Neuronal stem cell (in vitro differentiated cells): Measurements from ENCODE around the gene CASP7.

Source experiments
- DNase-seq: peaks from one replicate; pipeline ENCODE4 v3.0.0-alpha.2; 2013; ENCODE audit warnings: low spot score
- H2AFZ ChIP-seq: one replicate; pipeline ENCODE4 v1.6.1; 2013; ENCODE audit warnings: mild to moderate bottlenecking, low read length, inconsistent platforms
- H2AK5ac ChIP-seq: 2 replicates; pipeline ENCODE4 v1.6.1; 2013; ENCODE audit warnings: low read depth, mild to moderate bottlenecking, inconsistent platforms, low read length, moderate library complexity, mixed read lengths
- H2BK120ac ChIP-seq: 2 replicates; pipeline ENCODE4 v1.6.1; 2013; ENCODE audit warnings: low read depth, mild to moderate bottlenecking, inconsistent platforms, low read length, moderate library complexity, mixed read lengths
- H2BK12ac ChIP-seq: one replicate; pipeline ENCODE4 v1.6.1; 2013; ENCODE audit warnings: low read length, inconsistent platforms
- H2BK15ac ChIP-seq: 2 replicates; pipeline ENCODE4 v1.6.1; 2013; ENCODE audit warnings: mild to moderate bottlenecking, low read length, inconsistent platforms, mixed read lengths
- H2BK5ac ChIP-seq: one replicate; pipeline ENCODE4 v1.6.1; 2013; ENCODE audit warnings: inconsistent platforms, mild to moderate bottlenecking, low read length, moderate library complexity
- H3K14ac ChIP-seq: one replicate; pipeline ENCODE4 v1.6.1; 2013; ENCODE audit warnings: low read length, inconsistent platforms
- H3K18ac ChIP-seq: 2 replicates; pipeline ENCODE4 v1.6.1; 2013; ENCODE audit warnings: low read length, inconsistent platforms
- H3K23ac ChIP-seq: 2 replicates; pipeline ENCODE4 v1.6.1; 2013; ENCODE audit warnings: low read depth, mild to moderate bottlenecking, mixed read lengths, low read length, inconsistent platforms; ENCODE audit not compliant: poor library complexity
- H3K27ac ChIP-seq: replicated peaks from 3 replicates; pipeline ENCODE4 v1.5.1; 2013; ENCODE audit warnings: low read length, inconsistent platforms
- H3K27me3 ChIP-seq, 3 experiments: 2 replicates each; pipeline ENCODE4 v1.6.1; 2013; ENCODE audit warnings: low read length in 3 of 3, mild to moderate bottlenecking in 2 of 3, inconsistent platforms in 1 of 3, low read depth in 1 of 3, mixed read lengths in 1 of 3, moderate library complexity in 1 of 3; ENCODE audit not compliant: control insufficient read depth in 3 of 3, insufficient read depth in 3 of 3
- H3K36me3 ChIP-seq, 2 donors: replicated peaks in 1 of 2; 2 replicates each; pipeline ENCODE4 v1.6.1; 2013; ENCODE audit warnings: low read length in 2 of 2; ENCODE audit not compliant: control insufficient read depth in 2 of 2, insufficient read depth in 2 of 2
- H3K4ac ChIP-seq: 2 replicates; pipeline ENCODE4 v1.6.1; 2013; ENCODE audit warnings: inconsistent platforms, mild to moderate bottlenecking, low read length, moderate library complexity
- H3K4me1 ChIP-seq, 2 donors: 1 replicate in 1 of 2; 2 replicates in 1 of 2; pipeline ENCODE4 v1.6.1; 2013; ENCODE audit warnings: low read length in 2 of 2, low read depth in 1 of 2; ENCODE audit not compliant: control insufficient read depth in 2 of 2, insufficient read depth in 1 of 2
- H3K4me2 ChIP-seq: one replicate; pipeline ENCODE4 v1.6.1; 2013; ENCODE audit warnings: mild to moderate bottlenecking, low read length, inconsistent platforms; ENCODE audit not compliant: insufficient read depth, poor library complexity, severe bottlenecking
- H3K4me3 ChIP-seq, 2 donors: 2 replicates each; pipeline ENCODE4 v1.5.1; 2013; ENCODE audit warnings: low read length in 2 of 2, mild to moderate bottlenecking in 2 of 2, inconsistent platforms in 1 of 2, moderate library complexity in 1 of 2
- H3K79me1 ChIP-seq: one replicate; pipeline ENCODE4 v1.6.1; 2013; ENCODE audit warnings: low read depth, mild to moderate bottlenecking, inconsistent platforms, low read length, moderate library complexity
- H3K9ac ChIP-seq: one replicate; pipeline ENCODE4 v1.6.1; 2013; ENCODE audit warnings: mild to moderate bottlenecking, low read depth, low read length, inconsistent platforms; ENCODE audit not compliant: poor library complexity
- H3K9me3 ChIP-seq, 2 donors: replicated peaks in 1 of 2; 2 replicates each; pipeline versions ENCODE3 to v1.6.1; 2013; ENCODE audit warnings: low read length in 2 of 2, mild to moderate bottlenecking in 2 of 2, inconsistent platforms in 1 of 2, low read depth in 1 of 2, mixed read lengths in 1 of 2, moderate library complexity in 1 of 2; ENCODE audit not compliant: control insufficient read depth in 2 of 2, insufficient read depth in 1 of 2
- H4K8ac ChIP-seq: one replicate; pipeline ENCODE4 v1.6.1; 2013; ENCODE audit warnings: low read depth, mild to moderate bottlenecking, inconsistent platforms, low read length, moderate library complexity
- H4K91ac ChIP-seq: one replicate; pipeline ENCODE4 v1.6.1; 2013; ENCODE audit warnings: low read length, low read depth, mild to moderate bottlenecking, inconsistent platforms; ENCODE audit not compliant: poor library complexity
- WGBS, 2 donors: extraction: QIAGEN DNeasy Blood & Tissue Kit; methylation state at CpG; one replicate each; pipeline ENCODE4 v1.1.7; 2013; ENCODE audit warnings: missing lambda C conversion rate in 2 of 2, mixed read lengths in 1 of 2; ENCODE audit not compliant: insufficient read length in 2 of 2, insufficient replicate concordance in 1 of 2; ENCODE audit errors: extremely low coverage in 2 of 2; 5-methylcytosine and 5-hydroxymethylcytosine counted together

CASP7 gene

GRCh38 chr10:113692271-113692670 lies 12.6 kb downstream of the CASP7 start:
- H3K4me1 ChIP-seq = no peaks in the 10 kb centered on the region
- no peak overlapping the region for H2BK120ac ChIP-seq
- H2BK15ac ChIP-seq = no peak overlapping the region
- H3K4ac ChIP-seq = no peak overlapping the region
- H3K9ac ChIP-seq = no peak overlapping the region
- H3K27ac ChIP-seq = no peak overlapping the region
- no peak overlapping the region for H2AFZ ChIP-seq
- no peak overlapping the region for H2AK5ac ChIP-seq
- H4K91ac ChIP-seq = no peak overlapping the region
- no CpG with 5 or more reads among the region's 6 CpGs for WGBS, 2 donors
- peaks cover 18 to 35% of the 10 kb centered on the region in 2 donors for H3K9me3 ChIP-seq
- H3K79me1 ChIP-seq = no peaks in the 10 kb centered on the region
- H3K4me3 ChIP-seq = no peak overlapping the region
- no peaks in the 10 kb centered on the region for H3K27me3 ChIP-seq
- no peak overlapping the region for H3K23ac ChIP-seq
- no peak overlapping the region for H2BK5ac ChIP-seq
- no peak overlapping the region for H2BK12ac ChIP-seq
- H3K4me2 ChIP-seq = no peak overlapping the region
- no peak overlapping the region for H3K18ac ChIP-seq
- no peak overlapping the region for H4K8ac ChIP-seq
- H3K14ac ChIP-seq = no peak overlapping the region
- H3K36me3 ChIP-seq = peaks cover 3 to 15% of the 10 kb centered on the region in 2 donors
- no peak for DNase-seq

DNA sequence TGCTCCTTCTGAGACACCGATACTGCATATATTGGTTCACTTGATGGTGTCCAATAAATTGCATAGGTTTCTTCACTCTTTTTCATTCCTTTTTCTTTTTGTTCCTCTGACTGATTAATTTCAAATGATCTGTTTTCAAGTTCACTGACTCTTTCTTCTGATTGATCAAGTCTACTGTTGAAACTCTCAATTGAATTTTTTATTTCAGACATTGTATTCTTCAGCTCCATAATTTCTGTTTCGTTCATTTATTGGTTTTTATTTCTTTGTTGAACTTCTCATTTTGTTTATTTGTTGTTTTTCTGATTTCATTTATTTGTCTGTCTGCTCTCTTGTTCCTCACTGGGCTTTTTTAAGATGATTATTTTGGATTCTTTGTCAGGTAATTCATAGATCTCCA lies 13.6 kb downstream of the CASP7 start:
- H2BK120ac ChIP-seq = no peak overlapping the region
- no peak overlapping the region for H2BK5ac ChIP-seq
- no peak overlapping the region for H4K91ac ChIP-seq
- DNase-seq = no peak
- peaks cover 18 to 33% of the 10 kb centered on the region in 2 donors for H3K9me3 ChIP-seq
- no peak overlapping the region for H3K14ac ChIP-seq
- H3K27me3 ChIP-seq = no peaks in the 10 kb centered on the region
- H2BK15ac ChIP-seq = no peak overlapping the region
- H2AK5ac ChIP-seq = no peak overlapping the region
- peaks cover 9 to 25% of the 10 kb centered on the region in 2 donors for H3K36me3 ChIP-seq
- H3K4me2 ChIP-seq = no peak overlapping the region
- no CpG with 5 or more reads among the region's 2 CpGs for WGBS, 2 donors
- no peak overlapping the region for H2AFZ ChIP-seq
- no peak overlapping the region for H3K18ac ChIP-seq
- no peak overlapping the region for H4K8ac ChIP-seq
- H2BK12ac ChIP-seq = no peak overlapping the region
- no peak overlapping the region for H3K27ac ChIP-seq
- no peak overlapping the region for H3K23ac ChIP-seq
- no peaks in the 10 kb centered on the region for H3K79me1 ChIP-seq
- H3K4me3 ChIP-seq = no peak overlapping the region
- no peaks in the 10 kb centered on the region for H3K4me1 ChIP-seq
- H3K9ac ChIP-seq = no peak overlapping the region
- H3K4ac ChIP-seq = no peak overlapping the region

GRCh38 chr10:113695691-113696090 lies 16.0 kb downstream of the CASP7 start:
- Histone ChIP-seq H3K9me3 (peaks cover 18 to 33% of the 10 kb centered on the region in 2 donors), H3K4me1 (no peaks in the 10 kb centered on the region), H3K4me3 (no peak overlapping the region), H3K36me3 (peaks cover 11 to 42% of the 10 kb centered on the region in 2 donors), H3K23ac (no peak overlapping the region), H3K27ac (no peak overlapping the region), H3K79me1 (no peaks in the 10 kb centered on the region), H2BK15ac (no peak overlapping the region), H3K14ac (no peak overlapping the region), H3K4ac (no peak overlapping the region), H2BK5ac (no peak overlapping the region), H4K91ac (no peak overlapping the region), H2BK12ac (no peak overlapping the region), H2AK5ac (no peak overlapping the region), H3K27me3 (no peaks in the 10 kb centered on the region), H4K8ac (no peak overlapping the region), H2AFZ (no peak overlapping the region), H2BK120ac (no peak overlapping the region), H3K9ac (no peak overlapping the region), H3K4me2 (no peak overlapping the region), H3K18ac (no peak overlapping the region)
- WGBS, 2 donors = no CpG with 5 or more reads among the region's 1 CpG
- DNase-seq = no peak

GRCh38 chr10:113697595-113697994 lies 17.9 kb downstream of the CASP7 start:
- Histone ChIP-seq H3K4ac (no peak overlapping the region), H2BK15ac (no peak overlapping the region), H3K18ac (no peak overlapping the region), H3K27me3 (no peaks in the 10 kb centered on the region), H3K9me3 (peaks cover 8 to 19% of the 10 kb centered on the region in 2 donors), H4K91ac (no peak overlapping the region), H2AK5ac (no peak overlapping the region), H2BK12ac (no peak overlapping the region), H3K4me3 (no peak overlapping the region), H3K23ac (peak overlapping the region; percentile 11), H3K36me3 (peaks cover 9 to 34% of the 10 kb centered on the region in 2 donors), H3K4me2 (no peak overlapping the region), H2AFZ (no peak overlapping the region), H3K79me1 (no peaks in the 10 kb centered on the region), H4K8ac (peak overlapping the region; percentile 94), H2BK120ac (no peak overlapping the region), H3K27ac (no peak overlapping the region), H2BK5ac (no peak overlapping the region), H3K9ac (no peak overlapping the region), H3K14ac (peak overlapping the region; percentile 25), H3K4me1 (no peaks in the 10 kb centered on the region)
- WGBS, 2 donors = no CpG with 5 or more reads among the region's 3 CpGs
- DNase-seq = no peak
